Panc1 (cell line): ENCODE results near the gene LRP5. TPM values are rescaled to one million over a fixed set of nuclear protein-coding genes. Genes with fewer than 3 reads are reported as not detected.

Experiments
- ATAC-seq: fragments of 200-7000 bp; cut with Tn5 transposase; 2 replicates; pipeline ENCODE4 v1.9.1; 2020; ENCODE audit warnings: mild to moderate bottlenecking, moderate library complexity
- BruUV-seq: library from RNA; stranded (reverse); fragments of 400-500 nt; replicated peaks from 2 replicates; lab custom pipeline; 2021; lab: Mats Ljungman, UMichigan
- CTCF ChIA-PET: fragments of 300-600 bp; sonication (Branson Sonifier 250); formaldehyde crosslinking; loops from one replicate; lab custom pipeline; 2022; ENCODE audit warnings: antibody characterized with exemption; lab: Charles Lee
- POLR2A ChIA-PET: fragments of 300-600 bp; sonication (Branson Sonifier 250); formaldehyde crosslinking; loops from one replicate; lab custom pipeline; 2022; ENCODE audit warnings: antibody characterized with exemption; lab: Charles Lee
- DNase-seq: peaks from one replicate; pipeline ENCODE4 v3.0.0-alpha.2; 2010; ENCODE audit warnings: low read depth, low spot score
- H3K27ac ChIP-seq: 2 replicates; pipeline ENCODE4 v1.5.1; 2011; ENCODE audit warnings: mild to moderate bottlenecking, low read length, inconsistent platforms
- H3K27me3 ChIP-seq: fragments of 200-500 bp; sonication (Bioruptor generic); 2 replicates; pipeline ENCODE4 v1.6.0; 2014; ENCODE audit warnings: low read length, inconsistent platforms; ENCODE audit not compliant: control insufficient read depth, insufficient read depth
- H3K36me3 ChIP-seq: fragments of 200-500 bp; sonication (Bioruptor generic); 2 replicates; pipeline ENCODE4 v1.5.1; 2014; ENCODE audit warnings: inconsistent platforms, mild to moderate bottlenecking, low read length, moderate library complexity; ENCODE audit not compliant: control insufficient read depth, insufficient read depth
- H3K4me1 ChIP-seq: 2 replicates; pipeline ENCODE4 v1.5.1; 2011; ENCODE audit warnings: inconsistent platforms, mild to moderate bottlenecking, low read length, moderate library complexity; ENCODE audit not compliant: control insufficient read depth, insufficient read depth
- H3K4me3 ChIP-seq, 2 experiments: 2 replicates each; pipeline ENCODE4 v1.5.1; 2011 to 2012; ENCODE audit warnings: low read depth in 2 of 2, low read length in 2 of 2, mild to moderate bottlenecking in 2 of 2, inconsistent platforms in 1 of 2, moderate library complexity in 1 of 2
- H3K9me3 ChIP-seq: fragments of 200-500 bp; sonication (Bioruptor generic); 2 replicates; pipeline ENCODE4 v1.5.1; 2014; ENCODE audit warnings: low read depth, mild to moderate bottlenecking, inconsistent platforms, low read length, moderate library complexity; ENCODE audit not compliant: control insufficient read depth, insufficient read depth
- POLR2AphosphoS5 ChIP-seq: IDR thresholded peaks from 2 replicates; pipeline ENCODE4 v1.6.1; 2012; ENCODE audit warnings: mild to moderate bottlenecking, low read depth, low read length, moderate library complexity
- SIN3A ChIP-seq: IDR thresholded peaks from 2 replicates; pipeline ENCODE4 v1.6.1; 2012; ENCODE audit warnings: low read depth, mild to moderate bottlenecking, low read length, moderate library complexity, borderline replicate concordance; ENCODE audit not compliant: insufficient read depth
- TCF7L2 ChIP-seq: IDR thresholded peaks from 2 replicates; pipeline ENCODE4 v1.6.1; 2011; ENCODE audit warnings: mild to moderate bottlenecking, low read depth, low read length, inconsistent platforms
- in situ Hi-C: cut with HindIII; loops from 2 replicates; pipeline ENCODE4 v1.10.0; 2016; ENCODE audit warnings: low sequenced_read_pairs, low pct_unique_long_range_greater_than_20kb
- intact Hi-C: fragments of 100-400 bp; cut with micrococcal nuclease; formaldehyde crosslinking; loops from one replicate; pipeline ENCODE4 v1.10.0; 2022; ENCODE audit not compliant: unreplicated experiment
- total RNA-seq: library from RNA; stranded (reverse); gene quantifications from one replicate; pipeline ENCODE4 v1.2.1, GENCODE V29; 2021; ENCODE audit not compliant: unreplicated experiment
- TF ChIP-seq, protein P1 (sequence below): fragments of 450-650 bp; IDR thresholded peaks from 2 replicates; pipeline ENCODE4 v1.5.1; 2017; ENCODE audit warnings: mild to moderate bottlenecking
- TF ChIP-seq, protein P2 (sequence below), 2 experiments: IDR thresholded peaks; 2 replicates each; pipeline ENCODE4 v1.6.1; 2011 to 2012; ENCODE audit warnings: low read depth in 2 of 2, control low read depth in 1 of 2, low read length in 1 of 2, mild to moderate bottlenecking in 1 of 2, moderate library complexity in 1 of 2; ENCODE audit not compliant: insufficient read depth in 1 of 2

Gene LRP5
- total RNA-seq, 1 experiment from 2014 or later, result 171 TPM

DNA sequence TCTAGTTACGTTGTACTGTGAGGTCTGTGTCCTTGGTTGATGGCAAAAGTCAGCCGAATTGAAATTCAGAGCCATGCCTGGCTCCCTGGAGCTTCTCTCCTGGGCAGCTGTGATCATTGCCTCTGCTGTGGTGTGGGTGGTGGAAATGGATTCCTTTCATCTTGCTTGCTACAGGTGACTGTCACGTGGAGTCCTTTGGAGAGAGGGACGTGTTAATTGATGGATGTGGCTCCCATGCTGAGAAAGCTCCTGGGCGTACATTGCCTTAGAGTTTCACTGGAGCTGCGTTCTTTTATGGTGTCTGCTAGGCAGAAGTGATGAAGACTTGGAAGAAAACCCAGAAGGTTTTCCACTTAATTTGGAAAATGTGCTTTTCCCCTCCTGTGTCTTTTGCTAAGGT lies 106.3 kb downstream of the LRP5 start:
- no peaks in the 10 kb centered on the region for H3K9me3 ChIP-seq
- no peak overlapping the region for H3K4me3 ChIP-seq
- DNase-seq (no peak), ATAC-seq (no peak)
- ChIA-PET POLR2A (no interaction called here), CTCF (no interaction called here)
- H3K27ac ChIP-seq, result no peak overlapping the region
- H3K36me3 ChIP-seq, result peaks cover 4% of the 10 kb centered on the region; the same call in 1 of the 2 replicates
- no peak for TF ChIP-seq SIN3A
- TF ChIP-seq POLR2AphosphoS5, result no peak
- TF ChIP-seq, protein P1, sequence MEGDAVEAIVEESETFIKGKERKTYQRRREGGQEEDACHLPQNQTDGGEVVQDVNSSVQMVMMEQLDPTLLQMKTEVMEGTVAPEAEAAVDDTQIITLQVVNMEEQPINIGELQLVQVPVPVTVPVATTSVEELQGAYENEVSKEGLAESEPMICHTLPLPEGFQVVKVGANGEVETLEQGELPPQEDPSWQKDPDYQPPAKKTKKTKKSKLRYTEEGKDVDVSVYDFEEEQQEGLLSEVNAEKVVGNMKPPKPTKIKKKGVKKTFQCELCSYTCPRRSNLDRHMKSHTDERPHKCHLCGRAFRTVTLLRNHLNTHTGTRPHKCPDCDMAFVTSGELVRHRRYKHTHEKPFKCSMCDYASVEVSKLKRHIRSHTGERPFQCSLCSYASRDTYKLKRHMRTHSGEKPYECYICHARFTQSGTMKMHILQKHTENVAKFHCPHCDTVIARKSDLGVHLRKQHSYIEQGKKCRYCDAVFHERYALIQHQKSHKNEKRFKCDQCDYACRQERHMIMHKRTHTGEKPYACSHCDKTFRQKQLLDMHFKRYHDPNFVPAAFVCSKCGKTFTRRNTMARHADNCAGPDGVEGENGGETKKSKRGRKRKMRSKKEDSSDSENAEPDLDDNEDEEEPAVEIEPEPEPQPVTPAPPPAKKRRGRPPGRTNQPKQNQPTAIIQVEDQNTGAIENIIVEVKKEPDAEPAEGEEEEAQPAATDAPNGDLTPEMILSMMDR, result no peak
- TF ChIP-seq, protein P2, sequence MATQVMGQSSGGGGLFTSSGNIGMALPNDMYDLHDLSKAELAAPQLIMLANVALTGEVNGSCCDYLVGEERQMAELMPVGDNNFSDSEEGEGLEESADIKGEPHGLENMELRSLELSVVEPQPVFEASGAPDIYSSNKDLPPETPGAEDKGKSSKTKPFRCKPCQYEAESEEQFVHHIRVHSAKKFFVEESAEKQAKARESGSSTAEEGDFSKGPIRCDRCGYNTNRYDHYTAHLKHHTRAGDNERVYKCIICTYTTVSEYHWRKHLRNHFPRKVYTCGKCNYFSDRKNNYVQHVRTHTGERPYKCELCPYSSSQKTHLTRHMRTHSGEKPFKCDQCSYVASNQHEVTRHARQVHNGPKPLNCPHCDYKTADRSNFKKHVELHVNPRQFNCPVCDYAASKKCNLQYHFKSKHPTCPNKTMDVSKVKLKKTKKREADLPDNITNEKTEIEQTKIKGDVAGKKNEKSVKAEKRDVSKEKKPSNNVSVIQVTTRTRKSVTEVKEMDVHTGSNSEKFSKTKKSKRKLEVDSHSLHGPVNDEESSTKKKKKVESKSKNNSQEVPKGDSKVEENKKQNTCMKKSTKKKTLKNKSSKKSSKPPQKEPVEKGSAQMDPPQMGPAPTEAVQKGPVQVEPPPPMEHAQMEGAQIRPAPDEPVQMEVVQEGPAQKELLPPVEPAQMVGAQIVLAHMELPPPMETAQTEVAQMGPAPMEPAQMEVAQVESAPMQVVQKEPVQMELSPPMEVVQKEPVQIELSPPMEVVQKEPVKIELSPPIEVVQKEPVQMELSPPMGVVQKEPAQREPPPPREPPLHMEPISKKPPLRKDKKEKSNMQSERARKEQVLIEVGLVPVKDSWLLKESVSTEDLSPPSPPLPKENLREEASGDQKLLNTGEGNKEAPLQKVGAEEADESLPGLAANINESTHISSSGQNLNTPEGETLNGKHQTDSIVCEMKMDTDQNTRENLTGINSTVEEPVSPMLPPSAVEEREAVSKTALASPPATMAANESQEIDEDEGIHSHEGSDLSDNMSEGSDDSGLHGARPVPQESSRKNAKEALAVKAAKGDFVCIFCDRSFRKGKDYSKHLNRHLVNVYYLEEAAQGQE (IDR thresholded peaks at IDR 0.05; ENCODE audit: insufficient read depth in 1 of 2, low read depth in 2 of 2, low read length in 1 of 2), result no peak
- TF ChIP-seq TCF7L2, result no peak
- H3K27me3 ChIP-seq, result no peaks in the 10 kb centered on the region
- in situ Hi-C loops, result no loop called here
- intact Hi-C loops, result no loop called here
- no peaks in the 10 kb centered on the region for H3K4me1 ChIP-seq
- no TSS peak for BruUV-seq

DNA sequence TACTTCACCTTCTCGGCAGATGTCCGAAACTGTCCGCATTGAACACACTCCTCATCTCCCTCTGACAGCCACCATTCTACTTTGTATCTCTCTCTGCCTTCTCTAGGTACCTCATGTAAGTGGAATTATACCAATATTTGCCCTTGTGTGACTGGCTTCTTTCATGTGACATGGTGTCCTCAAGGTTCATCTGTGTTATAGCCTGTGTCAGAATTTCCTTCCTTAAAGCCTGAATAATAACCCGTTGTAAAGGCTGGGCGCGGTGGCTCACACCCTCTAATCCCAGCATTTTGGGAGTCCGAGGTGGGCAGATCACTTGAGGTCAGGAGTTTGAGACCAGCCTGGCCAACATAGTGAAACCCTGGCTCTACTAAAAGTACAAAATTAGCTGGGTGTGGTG lies 107.8 kb downstream of the LRP5 start:
- in situ Hi-C loops, result no loop called here
- Histone ChIP-seq H3K4me3 (no peak overlapping the region), H3K27ac (no peak overlapping the region), H3K36me3 (no peaks in the 10 kb centered on the region), H3K9me3 (no peaks in the 10 kb centered on the region), H3K27me3 (no peaks in the 10 kb centered on the region), H3K4me1 (no peaks in the 10 kb centered on the region)
- BruUV-seq, result no TSS peak
- intact Hi-C loops, result no loop called here
- POLR2A ChIA-PET, result no interaction called here
- no peak for ATAC-seq
- DNase-seq, result no peak
- CTCF ChIA-PET, result no interaction called here
- TF ChIP-seq SIN3A (no peak), TCF7L2 (no peak), POLR2AphosphoS5 (no peak)
- TF ChIP-seq, protein P2 (IDR thresholded peaks at IDR 0.05; ENCODE audit: insufficient read depth in 1 of 2, low read depth in 2 of 2, low read length in 1 of 2), result no peak
- TF ChIP-seq, protein P1, result no peak
